ENCODE data around the gene NYAP1.
A peak's percentile ranks its signal among the peaks of the same experiment; 100 is the strongest.
"Not testable (repeated sequence)": the region's sequence is repeated elsewhere in the genome, so short reads cannot be mapped to it uniquely, and the experiment has no call there.

Gene NYAP1

DNA sequence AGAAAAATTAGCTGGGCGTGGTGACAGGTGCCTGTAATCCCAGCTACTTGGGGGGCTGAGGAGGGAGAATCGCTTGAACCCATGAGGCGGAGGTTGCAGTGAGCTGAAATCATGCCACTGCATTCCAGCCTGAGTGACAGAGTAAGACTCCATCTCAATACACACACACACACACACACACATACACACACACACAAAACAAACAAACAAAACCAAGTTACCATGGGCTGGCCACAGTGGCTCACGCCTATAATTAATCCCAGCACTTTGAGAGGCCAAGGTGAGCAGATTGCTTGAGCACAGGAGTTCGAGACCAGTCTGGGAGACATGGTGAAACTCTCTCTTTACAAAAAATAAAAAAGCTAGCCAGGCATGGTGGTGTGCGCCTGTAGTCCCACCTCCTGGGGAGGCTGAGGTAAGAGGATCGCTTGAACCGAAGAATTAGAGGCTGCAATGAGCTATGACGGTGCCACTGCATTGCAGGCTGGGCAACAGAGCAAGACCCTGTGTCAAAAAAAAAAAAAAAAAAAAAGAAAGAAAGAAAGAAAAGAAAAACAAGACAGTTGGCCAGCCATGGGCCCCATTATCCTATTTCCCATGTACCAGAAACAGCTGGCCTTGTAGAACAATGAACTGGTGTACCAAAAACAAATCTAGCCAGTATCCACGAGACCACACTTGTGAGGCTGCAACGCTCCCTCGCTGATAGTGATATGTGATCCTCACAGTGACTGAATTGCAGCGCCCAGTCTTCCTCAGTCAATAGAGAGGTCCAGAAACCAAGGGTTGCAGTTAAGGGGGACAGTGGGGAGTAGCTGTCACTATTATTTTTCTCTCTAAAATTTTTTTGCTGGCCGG is 48.7 kb downstream of the NYAP1 start:
- H3K27ac ChIP-seq: no peak overlapping the region
- no peak for TF ChIP-seq ZFX (IDR thresholded peaks at IDR 0.05)
- no peak for TF ChIP-seq CTCF (conservative IDR thresholded peaks at IDR 0.05)

- H3K27ac ChIP-seq: not testable (repeated sequence)
Measured at GRCh38 chr7:100535982-100536381, 52.3 kb downstream of the NYAP1 start.

- not testable (repeated sequence) for H3K27ac ChIP-seq
Measured at GRCh38 chr7:100536695-100537094, 53.0 kb downstream of the NYAP1 start.

GRCh38 chr7:100538348-100538653 is 54.6 kb downstream of the NYAP1 start:
- TF ChIP-seq ZFX (IDR thresholded peaks at IDR 0.05) (no peak), CTCF (conservative IDR thresholded peaks at IDR 0.05) (no peak)
- H3K27ac ChIP-seq: peak overlapping the region; percentile 82

- H3K27ac ChIP-seq: peak within 1 kb of the TSS; percentile 82
- TF ChIP-seq CTCF (conservative IDR thresholded peaks at IDR 0.05): no peak
- TF ChIP-seq ZFX (IDR thresholded peaks at IDR 0.05): no peak
Measured at GRCh38 chr7:100538654-100539435, 55.1 kb downstream of the NYAP1 start, which contains the start of gene AGFG2. Gene AGFG2 (plus strand): TSS chr7:100539203. CDS start chr7:100539347, 144 bp downstream.

GRCh38 chr7:100539436-100540006 is 55.8 kb downstream of the NYAP1 start:
- TF ChIP-seq ZFX (IDR thresholded peaks at IDR 0.05): peak; percentile 57; the same call in 1 of the 2 replicates
- no peak for TF ChIP-seq CTCF (conservative IDR thresholded peaks at IDR 0.05)
- peak overlapping the region; percentile 82 for H3K27ac ChIP-seq

- H3K27ac ChIP-seq: peak overlapping the region; percentile 82
- TF ChIP-seq CTCF (conservative IDR thresholded peaks at IDR 0.05): no peak
- no peak for TF ChIP-seq ZFX (IDR thresholded peaks at IDR 0.05)
Measured at GRCh38 chr7:100540073-100540723, 56.5 kb downstream of the NYAP1 start.

GRCh38 chr7:100541309-100541708 is 57.6 kb downstream of the NYAP1 start:
- not testable (repeated sequence) for H3K27ac ChIP-seq

All from C4-2B (cell line).